ENCODE measurements around the gene CBARP.

- TF ChIP-seq POLR2AphosphoS5 (IDR thresholded peaks at IDR 0.05; ENCODE audit: borderline replicate concordance, low read depth, low read length) (no peak), EZH2 (IDR thresholded peaks at IDR 0.05) (no peak)
Observed at GRCh38 chr19:1237754-1238368, at the start of gene CBARP.
